ENCODE measurements around the gene LMAN2.
"Not testable (repeated sequence)": the region's sequence is repeated elsewhere in the genome, so short reads cannot be mapped to it uniquely, and the experiment has no call there.

Gene LMAN2

GRCh38 chr5:177310332-177310731, 41.1 kb downstream of the LMAN2 start:
- no peak for DNase-seq (ENCODE audit: extremely low read depth, low read depth)
- TF ChIP-seq CTCF (IDR thresholded peaks at IDR 0.05; ENCODE audit: low read depth, low read length) = no peak

- peak; percentile 88 for TF ChIP-seq CTCF (IDR thresholded peaks at IDR 0.05; ENCODE audit: low read depth, low read length)
- DNase-seq (ENCODE audit: extremely low read depth, low read depth) = no peak
Measured at GRCh38 chr5:177309351-177310191, 41.9 kb downstream of the LMAN2 start.

- TF ChIP-seq CTCF (IDR thresholded peaks at IDR 0.05; ENCODE audit: low read depth, low read length) = no peak
- no peak for DNase-seq (ENCODE audit: extremely low read depth, low read depth)
Measured at GRCh38 chr5:177308740-177309139, 42.7 kb downstream of the LMAN2 start.

GRCh38 chr5:177307544-177308363, 43.7 kb downstream of the LMAN2 start:
- no peak for DNase-seq (ENCODE audit: extremely low read depth, low read depth)
- TF ChIP-seq CTCF (IDR thresholded peaks at IDR 0.05; ENCODE audit: low read depth, low read length) = no peak

- DNase-seq (ENCODE audit: extremely low read depth, low read depth) = no peak
- no peak for TF ChIP-seq CTCF (IDR thresholded peaks at IDR 0.05; ENCODE audit: low read depth, low read length)
Measured at GRCh38 chr5:177306674-177307543, 44.6 kb downstream of the LMAN2 start.

GRCh38 chr5:177306103-177306640, 45.3 kb downstream of the LMAN2 start:
- not testable (repeated sequence) for DNase-seq (ENCODE audit: extremely low read depth, low read depth)

GRCh38 chr5:177304392-177305119, 46.9 kb downstream of the LMAN2 start:
- no peak for DNase-seq (ENCODE audit: extremely low read depth, low read depth)
- no peak for TF ChIP-seq CTCF (IDR thresholded peaks at IDR 0.05; ENCODE audit: low read depth, low read length)

All from AG09319 (cell line).